ENCODE measurements around the gene ZFYVE26. TPM values are rescaled to one million over a fixed set of nuclear protein-coding genes. Genes with fewer than 3 reads are reported as not detected.
"Not testable (repeated sequence)": the region's sequence is repeated elsewhere in the genome, so short reads cannot be mapped to it uniquely, and the experiment has no call there.

The ZFYVE26 gene
- total RNA-seq, 1 experiment from 2014 or later = 11.9 TPM

DNA sequence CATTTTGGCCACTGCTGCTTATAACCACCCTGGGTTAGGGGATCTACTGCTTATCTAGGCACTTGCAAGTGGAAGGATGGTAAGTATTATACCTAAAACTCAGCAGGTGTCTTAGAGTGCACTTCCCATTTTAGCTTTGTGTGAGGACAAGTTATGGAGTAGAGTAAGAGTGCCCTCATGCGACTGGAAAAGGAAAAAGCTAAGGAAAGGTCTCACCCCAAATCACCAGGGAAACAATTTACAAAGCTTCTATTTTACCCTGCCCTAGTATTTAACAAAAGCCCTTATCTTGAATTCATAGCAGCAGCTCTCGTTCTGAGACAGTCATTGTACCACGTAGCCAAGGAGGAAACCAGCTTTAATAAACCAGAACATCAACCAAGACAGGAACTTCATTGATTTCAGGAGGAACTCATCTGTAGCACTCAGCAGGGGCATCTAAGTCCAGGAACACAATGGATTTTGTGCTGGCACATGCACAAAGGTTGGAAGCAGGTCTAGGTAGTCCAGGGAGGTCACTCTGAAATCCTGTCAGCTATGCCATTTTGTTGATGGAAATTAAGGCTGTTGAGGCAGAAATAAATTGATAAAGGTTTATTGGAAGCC lies 111.8 kb downstream of the ZFYVE26 start:
- Mint-ChIP-seq H3K27ac (ENCODE audit: low read depth, unreplicated experiment) (no peak overlapping the region), H3K9me3 (ENCODE audit: unreplicated experiment) (no peaks in the 10 kb centered on the region), H3K36me3 (ENCODE audit: insufficient read depth, unreplicated experiment) (no peaks in the 10 kb centered on the region), H3K4me1 (ENCODE audit: insufficient read depth, unreplicated experiment) (peaks cover 9% of the 10 kb centered on the region), H3K4me3 (ENCODE audit: unreplicated experiment) (no peak overlapping the region), H3K27me3 (ENCODE audit: insufficient read depth, unreplicated experiment) (no peaks in the 10 kb centered on the region)
- ChIA-PET POLR2A (interaction anchor here (0.6 to 4.8 kb wide), 13 partner anchors 10 to 345 kb away, joined by 3 to 25 read pairs (median 4); partner anchors contain the start of genes ATP6V1D, PIGH, RDH11 and VTI1B), CTCF (interaction anchor here (0.6 to 5.4 kb wide), 59 partner anchors 9 to 1266 kb away, joined by 3 to 132 read pairs (median 4); partner anchors contain the start of genes PIGH, PLEKHH1, RDH11 and VTI1B)
- DNase-seq (ENCODE audit: unreplicated experiment) = peak; percentile 70
- TF ChIP-seq, protein P1, sequence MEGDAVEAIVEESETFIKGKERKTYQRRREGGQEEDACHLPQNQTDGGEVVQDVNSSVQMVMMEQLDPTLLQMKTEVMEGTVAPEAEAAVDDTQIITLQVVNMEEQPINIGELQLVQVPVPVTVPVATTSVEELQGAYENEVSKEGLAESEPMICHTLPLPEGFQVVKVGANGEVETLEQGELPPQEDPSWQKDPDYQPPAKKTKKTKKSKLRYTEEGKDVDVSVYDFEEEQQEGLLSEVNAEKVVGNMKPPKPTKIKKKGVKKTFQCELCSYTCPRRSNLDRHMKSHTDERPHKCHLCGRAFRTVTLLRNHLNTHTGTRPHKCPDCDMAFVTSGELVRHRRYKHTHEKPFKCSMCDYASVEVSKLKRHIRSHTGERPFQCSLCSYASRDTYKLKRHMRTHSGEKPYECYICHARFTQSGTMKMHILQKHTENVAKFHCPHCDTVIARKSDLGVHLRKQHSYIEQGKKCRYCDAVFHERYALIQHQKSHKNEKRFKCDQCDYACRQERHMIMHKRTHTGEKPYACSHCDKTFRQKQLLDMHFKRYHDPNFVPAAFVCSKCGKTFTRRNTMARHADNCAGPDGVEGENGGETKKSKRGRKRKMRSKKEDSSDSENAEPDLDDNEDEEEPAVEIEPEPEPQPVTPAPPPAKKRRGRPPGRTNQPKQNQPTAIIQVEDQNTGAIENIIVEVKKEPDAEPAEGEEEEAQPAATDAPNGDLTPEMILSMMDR (IDR thresholded peaks at IDR 0.05; ENCODE audit: unreplicated experiment) = peak; percentile 75
- no TSS peak for BruUV-seq (replicated peaks)
- intact Hi-C loops (cut with micrococcal nuclease) = loop anchor here (1.0 to 5.0 kb wide), 7 partner anchors 30 to 997 kb away; partner anchors contain the start of gene VTI1B

DNA sequence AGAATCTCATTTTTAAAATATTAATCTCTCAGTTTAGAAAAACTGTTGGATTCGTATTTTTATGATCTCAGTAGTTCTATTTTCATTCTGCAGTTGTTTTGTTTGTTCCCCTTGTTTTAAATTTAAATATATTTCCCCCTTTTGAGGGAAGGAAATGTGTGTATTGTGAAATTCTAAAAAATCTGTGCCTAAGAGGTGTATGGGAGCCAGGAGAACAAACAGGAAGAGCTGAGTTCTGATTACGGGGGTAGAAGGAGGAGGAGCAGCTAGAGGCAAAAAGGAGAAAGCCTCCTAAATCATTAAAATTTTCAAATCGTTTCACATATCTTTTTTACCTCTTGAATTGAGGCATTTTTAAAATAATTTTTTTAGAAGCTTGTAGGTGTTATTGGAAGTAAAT lies 112.4 kb downstream of the ZFYVE26 start:
- ChIA-PET CTCF (interaction anchor here (0.5 to 5.4 kb wide), 50 partner anchors 9 to 1255 kb away, joined by 3 to 132 read pairs (median 5); partner anchors contain the start of genes PIGH, PLEKHH1, RDH11 and VTI1B), POLR2A (interaction anchor here (0.6 to 4.8 kb wide), 12 partner anchors 9 to 344 kb away, joined by 3 to 25 read pairs (median 4); partner anchors contain the start of genes ATP6V1D, PIGH, RDH11 and VTI1B)
- no peak for DNase-seq (ENCODE audit: unreplicated experiment)
- intact Hi-C loops (cut with micrococcal nuclease) = loop anchor here (1.0 to 5.0 kb wide), 7 partner anchors 29 to 997 kb away; partner anchors contain the start of gene VTI1B
- Mint-ChIP-seq H3K27ac (ENCODE audit: low read depth, unreplicated experiment) (no peak overlapping the region), H3K36me3 (ENCODE audit: insufficient read depth, unreplicated experiment) (no peaks in the 10 kb centered on the region), H3K27me3 (ENCODE audit: insufficient read depth, unreplicated experiment) (no peaks in the 10 kb centered on the region), H3K4me3 (ENCODE audit: unreplicated experiment) (no peak overlapping the region), H3K4me1 (ENCODE audit: insufficient read depth, unreplicated experiment) (peaks cover 9% of the 10 kb centered on the region), H3K9me3 (ENCODE audit: unreplicated experiment) (no peaks in the 10 kb centered on the region)
- TF ChIP-seq, protein P1 (IDR thresholded peaks at IDR 0.05; ENCODE audit: unreplicated experiment) = no peak
- no TSS peak for BruUV-seq (replicated peaks)

DNA sequence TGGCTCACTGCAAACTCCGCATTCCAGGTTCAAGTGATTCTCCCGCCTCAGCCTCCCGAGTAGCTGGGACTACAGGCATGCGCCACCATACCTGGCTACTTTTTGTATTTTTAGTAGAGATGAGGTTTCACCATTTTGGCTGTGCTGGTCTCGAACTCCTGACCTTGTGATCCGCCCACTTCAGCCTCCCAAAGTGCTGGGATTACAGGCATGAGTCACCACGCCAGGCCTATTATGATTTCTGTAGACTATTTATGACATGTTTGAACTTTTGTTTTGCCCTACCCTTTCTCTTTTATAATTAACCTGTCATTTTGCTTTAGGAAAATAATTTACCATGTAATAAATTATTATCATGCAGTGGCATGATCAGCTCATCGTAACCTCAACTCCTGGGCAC lies 114.9 kb downstream of the ZFYVE26 start, which contains the start of gene RDH12:
RDH12 (plus strand) TSS at position 395 of the 400 bp plus-strand sequence. CDS start 20,757 bp downstream, outside the sequence.
- H3K4me1 Mint-ChIP-seq (ENCODE audit: insufficient read depth, unreplicated experiment); H3K27me3 Mint-ChIP-seq (ENCODE audit: insufficient read depth, unreplicated experiment); BruUV-seq (replicated peaks); H3K27ac Mint-ChIP-seq (ENCODE audit: low read depth, unreplicated experiment); H3K9me3 Mint-ChIP-seq (ENCODE audit: unreplicated experiment); H3K36me3 Mint-ChIP-seq (ENCODE audit: insufficient read depth, unreplicated experiment); DNase-seq (ENCODE audit: unreplicated experiment); H3K4me3 Mint-ChIP-seq (ENCODE audit: unreplicated experiment): not testable (repeated sequence)
- intact Hi-C loops (cut with micrococcal nuclease) = loop anchor here (5.0 kb wide), 1 partner anchor 994 kb away; no protein-coding TSS in a partner anchor
- ChIA-PET POLR2A (interaction anchor here (1.8 to 2.2 kb wide), 2 partner anchors 28 to 102 kb away, joined by 5 to 10 read pairs; partner anchors contain the start of gene PIGH), CTCF (interaction anchor here (0.6 to 5.4 kb wide), 9 partner anchors 12 to 1296 kb away, joined by 3 to 132 read pairs (median 8); partner anchors contain the start of gene ARG2)

DNA sequence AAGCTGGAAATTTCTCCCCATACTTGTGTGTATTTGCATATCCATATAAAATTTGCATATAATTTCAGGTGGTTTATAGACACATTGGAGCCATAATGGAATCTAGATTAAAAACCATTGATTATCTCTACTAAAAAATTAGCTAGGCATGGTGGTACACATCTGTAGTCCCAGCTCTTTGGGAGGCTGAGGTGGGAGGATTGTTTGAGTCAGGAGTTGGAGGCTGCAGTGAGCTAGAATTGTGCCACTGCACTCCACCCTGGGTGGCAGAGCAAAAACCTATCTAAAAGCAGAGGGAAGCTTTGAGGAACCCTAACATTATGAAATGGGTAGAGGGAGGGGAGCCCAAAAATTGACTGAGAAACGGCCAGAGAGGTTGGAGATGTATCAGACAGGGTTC lies 118.2 kb downstream of the ZFYVE26 start:
- Mint-ChIP-seq H3K9me3 (ENCODE audit: unreplicated experiment) (no peaks in the 10 kb centered on the region), H3K4me1 (ENCODE audit: insufficient read depth, unreplicated experiment) (peaks cover 7% of the 10 kb centered on the region), H3K27ac (ENCODE audit: low read depth, unreplicated experiment) (no peak overlapping the region), H3K27me3 (ENCODE audit: insufficient read depth, unreplicated experiment) (no peaks in the 10 kb centered on the region), H3K4me3 (ENCODE audit: unreplicated experiment) (no peak overlapping the region), H3K36me3 (ENCODE audit: insufficient read depth, unreplicated experiment) (no peaks in the 10 kb centered on the region)
- POLR2A ChIA-PET = interaction anchor here (0.8 to 1.1 kb wide), 2 partner anchors 25 to 99 kb away, joined by 3 to 4 read pairs; partner anchors contain the start of gene PIGH
- intact Hi-C loops (cut with micrococcal nuclease) = no loop called here
- no peak for DNase-seq (ENCODE audit: unreplicated experiment)
- CTCF ChIA-PET = interaction anchor here (1.1 to 4.2 kb wide), 3 partner anchors 32 to 114 kb away, joined by 3 to 20 read pairs (median 6); partner anchors contain the start of gene ARG2
- TF ChIP-seq, protein P1 (IDR thresholded peaks at IDR 0.05; ENCODE audit: unreplicated experiment) = no peak
- no TSS peak for BruUV-seq (replicated peaks)
